Muscle layer of colon (tissue), 2 donors: ENCODE data around the gene ADD2.

Source experiments
- H3K27ac ChIP-seq: one replicate; pipeline ENCODE4 v1.7.0; 2013; ENCODE audit warnings: low read depth, mild to moderate bottlenecking, low read length, moderate library complexity
- H3K27me3 ChIP-seq, 2 donors: one replicate each; pipeline ENCODE4 v1.7.0; 2013; ENCODE audit warnings: low read length in 2 of 2, mild to moderate bottlenecking in 2 of 2; ENCODE audit not compliant: insufficient read depth in 2 of 2, control insufficient read depth in 1 of 2
- H3K36me3 ChIP-seq: one replicate; pipeline ENCODE4 v1.7.0; 2013; ENCODE audit warnings: mild to moderate bottlenecking, low read length; ENCODE audit not compliant: insufficient read depth
- H3K4me1 ChIP-seq: one replicate; pipeline ENCODE4 v1.7.0; 2013; ENCODE audit warnings: mild to moderate bottlenecking, low read length; ENCODE audit not compliant: insufficient read depth
- H3K4me3 ChIP-seq, 2 donors: one replicate each; pipeline ENCODE4 v1.7.0; 2013; ENCODE audit warnings: low read length in 2 of 2, low read depth in 1 of 2, mild to moderate bottlenecking in 1 of 2, moderate library complexity in 1 of 2
- H3K9ac ChIP-seq: one replicate; pipeline ENCODE4 v1.7.0; 2013; ENCODE audit warnings: low read length
- H3K9me3 ChIP-seq: one replicate; pipeline ENCODE4 v1.7.0; 2013; ENCODE audit warnings: mild to moderate bottlenecking, low read length
- donor health status: abdominal sarcoma.
- donor health status: Adenocarcinoma of cecum.

ADD2 gene

DNA sequence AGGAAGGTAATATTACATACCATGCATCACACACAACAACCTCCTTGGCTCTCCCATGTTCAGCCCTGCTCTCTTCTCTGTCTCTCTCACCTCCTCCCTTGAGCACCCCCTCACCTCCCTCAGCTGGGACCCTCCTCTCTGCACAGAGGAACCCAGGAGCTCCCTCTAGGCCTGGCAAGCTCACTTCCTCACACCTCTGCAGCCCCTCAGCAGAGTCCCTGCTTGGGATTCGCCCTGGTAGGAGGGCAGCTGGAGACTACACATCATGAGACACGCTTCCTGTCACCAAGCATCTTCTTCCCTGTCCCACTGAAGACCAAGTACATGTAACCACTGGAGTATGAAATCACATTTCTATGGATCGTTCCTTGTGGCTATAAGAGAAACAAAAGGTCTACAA lies 51.0 kb downstream of the ADD2 start:
- Histone ChIP-seq H3K4me1 (no peaks in the 10 kb centered on the region), H3K27ac (no peak overlapping the region), H3K36me3 (no peaks in the 10 kb centered on the region), H3K27me3 (no peaks in the 10 kb centered on the region), H3K4me3 (no peak overlapping the region), H3K9ac (no peak overlapping the region), H3K9me3 (no peaks in the 10 kb centered on the region)

DNA sequence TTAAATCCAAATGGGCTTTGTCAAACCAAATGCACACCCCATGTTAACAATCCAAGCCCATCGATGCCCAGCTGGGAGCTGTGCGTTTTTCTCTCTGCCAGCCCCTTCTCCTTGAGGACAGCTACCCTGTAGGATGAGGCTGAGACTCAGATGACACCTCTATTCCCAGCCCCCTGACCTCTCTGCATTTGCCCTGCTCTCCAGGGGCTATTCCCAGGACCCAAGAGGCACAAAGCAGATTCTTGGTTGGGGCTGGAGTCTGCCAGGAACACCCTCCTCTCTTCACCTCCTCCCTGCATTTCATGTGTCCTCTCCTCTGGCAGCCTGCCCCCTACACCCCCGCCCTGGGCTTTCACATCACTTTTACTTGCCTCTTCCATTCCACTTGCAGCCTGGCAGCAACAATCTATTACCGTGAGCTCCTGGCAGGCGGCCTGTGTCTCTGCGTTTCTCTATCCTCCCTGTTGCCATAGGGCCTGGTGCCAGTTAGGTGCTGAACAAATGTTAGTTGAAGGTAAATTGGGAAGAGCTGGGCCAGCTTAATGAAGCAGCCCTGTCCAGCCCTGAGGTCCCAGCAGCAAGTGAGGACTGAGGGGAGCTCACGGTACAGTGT lies 51.8 kb downstream of the ADD2 start:
- Histone ChIP-seq H3K9me3 (no peaks in the 10 kb centered on the region), H3K27me3 (no peaks in the 10 kb centered on the region), H3K36me3 (no peaks in the 10 kb centered on the region), H3K4me3 (no peak overlapping the region), H3K4me1 (no peaks in the 10 kb centered on the region), H3K9ac (no peak overlapping the region), H3K27ac (no peak overlapping the region)

DNA sequence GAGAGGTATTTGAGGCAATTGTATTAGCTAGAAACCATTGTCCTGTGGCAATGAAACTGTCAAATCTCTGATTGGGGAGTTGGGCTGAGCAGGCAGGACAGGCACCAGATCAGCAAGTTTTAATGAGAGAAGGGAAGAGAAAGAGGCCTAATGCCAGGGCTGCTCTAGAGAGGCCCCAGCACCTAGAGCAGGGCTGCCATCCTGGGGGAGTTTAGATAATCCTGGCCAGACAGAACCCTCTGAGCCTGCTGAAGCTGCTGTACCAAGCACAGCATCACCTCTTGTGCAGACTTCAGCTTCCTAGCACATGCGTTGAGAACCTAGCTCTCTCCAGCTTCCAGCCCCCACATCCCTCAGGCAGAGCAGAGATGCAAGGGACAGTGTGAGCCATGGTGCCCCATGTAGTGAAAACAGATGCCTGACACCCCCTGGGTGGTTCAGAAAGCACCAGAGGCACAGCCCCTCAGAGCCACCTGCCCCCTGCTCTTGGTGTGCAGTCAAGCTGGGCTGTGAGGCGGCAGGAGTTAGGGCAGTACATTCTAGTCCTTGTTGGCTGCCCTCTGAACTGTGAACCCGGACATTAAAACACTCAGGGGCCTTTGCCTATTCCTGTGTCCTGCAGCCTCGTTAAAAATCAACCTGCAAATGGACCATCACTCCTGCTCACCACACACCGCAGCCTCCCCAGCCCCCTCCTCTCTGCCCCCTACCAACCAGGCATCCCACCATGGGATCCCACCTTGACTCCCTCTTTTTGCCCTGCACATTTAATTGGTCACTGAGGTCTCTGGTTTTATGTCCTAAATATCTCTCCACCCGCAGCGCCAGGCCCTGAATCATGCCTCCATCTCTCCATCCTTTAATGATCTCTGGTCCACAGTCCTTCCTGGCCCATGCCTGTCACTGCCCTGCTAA lies 52.7 kb downstream of the ADD2 start:
- no peaks in the 10 kb centered on the region for H3K27me3 ChIP-seq
- no peak overlapping the region for H3K4me3 ChIP-seq
- H3K4me1 ChIP-seq = no peaks in the 10 kb centered on the region
- H3K27ac ChIP-seq = no peak overlapping the region
- no peaks in the 10 kb centered on the region for H3K36me3 ChIP-seq
- no peaks in the 10 kb centered on the region for H3K9me3 ChIP-seq
- no peak overlapping the region for H3K9ac ChIP-seq

DNA sequence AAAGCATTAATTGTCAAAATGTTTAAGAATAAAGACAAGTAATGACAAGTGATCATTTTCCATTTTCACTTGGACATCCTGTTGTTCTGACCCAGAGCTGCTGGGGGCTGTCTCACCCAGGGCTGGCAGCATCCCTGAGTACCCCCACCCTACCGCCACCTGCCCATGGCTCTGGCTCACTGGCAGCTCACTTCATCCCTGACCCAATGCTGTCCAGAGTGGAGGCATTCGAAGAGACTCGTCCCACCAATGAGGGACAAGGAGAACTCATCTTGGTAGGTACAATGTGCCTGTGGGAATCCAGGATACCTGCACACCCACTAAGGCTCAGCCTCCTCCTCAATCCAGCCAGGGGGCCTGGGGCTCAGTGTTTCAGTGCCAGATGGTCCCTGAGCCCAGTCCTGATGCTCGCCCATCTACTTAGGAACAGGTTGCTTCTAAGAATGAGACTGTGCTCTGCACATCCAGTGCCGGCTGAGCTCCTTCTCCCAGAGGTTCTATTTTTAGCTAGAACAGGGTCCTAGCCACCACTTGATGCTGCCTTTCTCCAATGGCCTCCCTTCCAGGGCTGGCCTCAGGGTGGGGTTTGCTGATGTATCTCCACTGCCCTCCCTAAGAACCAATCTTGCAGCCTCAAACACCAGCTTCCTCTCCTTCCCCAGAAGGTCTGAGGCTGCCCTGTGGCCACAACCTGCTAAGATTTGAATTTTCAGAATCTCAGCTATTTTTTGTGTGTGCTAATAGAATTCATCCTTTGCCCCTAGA lies 53.7 kb downstream of the ADD2 start:
- Histone ChIP-seq H3K4me1 (no peaks in the 10 kb centered on the region), H3K9me3 (no peaks in the 10 kb centered on the region), H3K27me3 (no peaks in the 10 kb centered on the region), H3K4me3 (no peak overlapping the region), H3K27ac (no peak overlapping the region), H3K36me3 (no peaks in the 10 kb centered on the region), H3K9ac (no peak overlapping the region)

DNA sequence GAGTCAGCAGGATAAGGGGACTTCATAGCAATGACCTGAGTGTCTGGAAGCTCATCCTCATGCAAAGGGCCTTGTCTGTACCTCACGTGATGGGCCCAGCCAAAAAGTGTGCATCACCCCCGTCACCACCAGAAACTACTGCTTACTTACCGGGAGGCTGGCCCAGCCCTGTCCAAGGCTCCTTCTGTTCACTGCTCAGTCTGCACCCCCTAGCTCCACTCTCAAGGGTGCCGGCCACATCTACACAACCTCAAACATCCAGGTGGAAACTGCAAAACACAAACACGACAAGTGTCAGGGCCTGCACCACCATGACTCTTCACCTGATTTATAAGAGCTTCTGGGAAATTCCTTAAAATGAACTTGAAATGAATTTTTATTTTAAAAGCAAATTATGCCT lies 55.1 kb downstream of the ADD2 start:
- no peaks in the 10 kb centered on the region for H3K27me3 ChIP-seq
- H3K36me3 ChIP-seq = no peaks in the 10 kb centered on the region
- H3K4me3 ChIP-seq = no peak overlapping the region
- no peaks in the 10 kb centered on the region for H3K9me3 ChIP-seq
- no peaks in the 10 kb centered on the region for H3K4me1 ChIP-seq
- no peak overlapping the region for H3K9ac ChIP-seq
- H3K27ac ChIP-seq = no peak overlapping the region

DNA sequence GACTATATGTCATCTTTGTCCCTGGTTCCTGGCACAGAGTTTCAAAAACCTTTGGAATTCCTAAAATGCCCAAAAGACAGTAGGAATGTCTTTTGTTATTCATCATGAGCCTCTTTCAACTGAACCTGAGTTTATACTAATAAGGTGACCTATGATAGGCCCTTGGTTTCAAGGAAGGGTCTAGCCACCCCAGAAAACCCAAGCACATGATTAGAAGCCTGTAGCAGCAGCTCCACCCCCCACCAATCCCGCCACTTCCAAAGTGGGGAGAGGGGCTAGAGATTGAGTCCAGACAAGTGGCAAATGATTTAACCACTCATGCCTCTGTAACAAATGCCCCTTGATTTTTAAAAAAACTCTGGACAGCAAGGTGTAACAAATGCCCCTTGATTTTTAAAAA lies 56.8 kb downstream of the ADD2 start:
- Histone ChIP-seq H3K9ac (no peak overlapping the region), H3K27me3 (no peaks in the 10 kb centered on the region), H3K4me3 (no peak overlapping the region), H3K27ac (no peak overlapping the region), H3K4me1 (no peaks in the 10 kb centered on the region), H3K9me3 (no peaks in the 10 kb centered on the region), H3K36me3 (no peaks in the 10 kb centered on the region)

DNA sequence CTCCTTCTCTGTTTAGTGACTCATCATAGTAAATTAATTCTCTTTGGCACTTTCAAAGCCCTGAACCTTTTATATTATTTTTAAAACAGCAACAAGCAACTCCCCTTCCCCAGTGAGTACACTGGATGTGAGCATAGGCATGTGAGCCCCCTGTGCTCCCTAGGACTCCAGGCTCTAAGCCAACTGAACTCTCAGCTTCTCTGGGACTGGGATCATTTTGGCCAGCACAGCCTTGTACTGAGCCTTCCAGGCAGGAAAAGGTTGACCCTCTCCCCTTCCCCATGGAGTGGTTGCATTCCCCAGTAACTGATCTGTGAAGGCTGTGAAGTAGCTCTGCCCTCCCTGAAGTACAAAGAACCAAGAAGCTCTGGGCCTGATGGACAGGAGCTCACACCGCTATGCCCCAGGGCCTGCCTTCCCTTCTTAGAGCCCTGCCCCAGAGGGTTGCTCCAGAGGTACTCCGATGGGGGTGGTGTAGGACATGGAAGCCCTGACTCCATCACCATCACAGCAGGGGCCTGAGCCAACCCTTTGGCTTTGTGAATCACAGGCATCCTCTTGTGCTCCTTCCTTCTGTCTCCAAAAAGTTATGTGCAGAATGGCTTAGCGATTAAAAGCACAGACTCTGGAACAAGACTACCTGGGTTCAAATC lies 57.8 kb downstream of the ADD2 start:
- Histone ChIP-seq H3K4me3 (no peak overlapping the region), H3K27me3 (no peaks in the 10 kb centered on the region), H3K9ac (no peak overlapping the region), H3K4me1 (no peaks in the 10 kb centered on the region), H3K27ac (no peak overlapping the region), H3K36me3 (no peaks in the 10 kb centered on the region), H3K9me3 (no peaks in the 10 kb centered on the region)

DNA sequence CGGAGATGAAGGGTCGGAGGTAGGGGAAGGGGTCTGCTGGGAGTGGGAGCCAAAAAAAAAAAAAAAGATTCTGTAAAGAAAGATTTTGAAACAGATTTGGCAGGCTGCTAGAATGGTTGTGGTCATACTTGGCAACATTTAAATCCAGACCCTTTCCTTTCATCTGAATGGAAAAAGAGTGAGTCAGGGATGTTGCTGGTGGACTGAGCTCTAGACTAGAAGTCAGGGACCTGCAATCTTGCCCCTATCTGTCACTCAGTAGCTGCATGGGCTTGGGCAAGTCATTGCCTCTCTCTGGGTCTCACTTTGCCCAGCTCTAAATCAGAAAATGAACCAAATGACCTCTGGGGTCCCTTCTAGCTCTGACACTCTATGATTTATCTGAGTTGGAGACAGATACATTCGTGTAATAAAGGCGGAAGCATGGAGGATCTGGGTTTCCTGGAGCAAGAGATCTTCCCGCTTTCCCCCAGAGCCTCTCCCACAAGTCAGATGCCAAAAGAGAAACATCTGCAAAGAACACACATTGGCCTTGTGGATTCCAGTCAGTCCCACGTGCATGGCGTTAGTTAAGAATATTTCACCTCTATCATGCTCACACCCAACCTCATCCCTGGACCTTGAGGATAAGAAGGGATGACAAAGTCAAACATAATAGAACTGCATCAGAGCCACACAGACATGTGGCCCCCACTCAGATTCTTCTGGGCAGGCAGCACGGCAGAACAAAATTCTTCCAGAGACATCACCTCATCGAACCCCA lies 58.5 kb downstream of the ADD2 start:
- Histone ChIP-seq H3K4me1 (no peaks in the 10 kb centered on the region), H3K9me3 (no peaks in the 10 kb centered on the region), H3K27ac (no peak overlapping the region), H3K27me3 (no peaks in the 10 kb centered on the region), H3K36me3 (no peaks in the 10 kb centered on the region), H3K4me3 (no peak overlapping the region), H3K9ac (no peak overlapping the region)

DNA sequence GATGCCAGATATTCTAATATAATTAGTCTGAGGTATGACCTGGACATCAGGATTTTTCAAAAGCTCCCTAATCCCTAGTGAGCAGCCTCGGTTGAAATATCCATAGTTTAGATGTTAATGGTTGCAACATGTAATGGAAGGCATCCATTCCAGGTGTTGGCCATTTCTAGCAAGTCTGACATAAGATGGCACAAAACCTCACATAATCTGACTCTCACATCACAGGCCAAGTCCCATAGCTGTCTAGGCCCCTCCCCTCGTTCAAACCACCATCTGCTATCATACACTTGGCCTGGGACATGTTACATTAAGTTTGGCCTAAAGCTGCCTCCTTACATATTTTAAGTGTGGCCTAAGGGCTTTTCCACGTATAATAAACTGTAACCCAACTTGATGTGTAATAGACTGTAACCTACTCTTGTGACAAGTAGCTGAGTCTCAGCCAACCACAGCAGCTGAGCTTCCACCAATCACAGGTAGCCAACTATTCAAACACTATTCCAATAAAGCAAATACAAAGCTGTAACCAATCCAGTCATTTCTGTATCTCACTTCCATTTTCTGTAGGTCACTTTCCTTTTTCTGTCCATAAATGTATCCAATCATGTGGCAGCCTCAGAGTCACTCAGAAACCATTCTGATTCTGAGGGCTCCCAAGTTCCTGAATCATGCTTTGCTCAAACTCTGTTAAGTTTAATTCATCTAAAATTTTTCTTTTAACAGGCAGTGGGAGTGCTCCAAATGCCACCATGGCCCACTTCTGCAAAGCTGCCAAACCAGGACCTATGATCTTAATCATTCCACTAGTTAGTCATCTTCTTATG lies 59.4 kb downstream of the ADD2 start:
- H3K9ac ChIP-seq = no peak overlapping the region
- H3K4me1 ChIP-seq = no peaks in the 10 kb centered on the region
- H3K27ac ChIP-seq = no peak overlapping the region
- H3K36me3 ChIP-seq = no peaks in the 10 kb centered on the region
- H3K27me3 ChIP-seq = no peaks in the 10 kb centered on the region
- H3K9me3 ChIP-seq = no peaks in the 10 kb centered on the region
- no peak overlapping the region for H3K4me3 ChIP-seq

DNA sequence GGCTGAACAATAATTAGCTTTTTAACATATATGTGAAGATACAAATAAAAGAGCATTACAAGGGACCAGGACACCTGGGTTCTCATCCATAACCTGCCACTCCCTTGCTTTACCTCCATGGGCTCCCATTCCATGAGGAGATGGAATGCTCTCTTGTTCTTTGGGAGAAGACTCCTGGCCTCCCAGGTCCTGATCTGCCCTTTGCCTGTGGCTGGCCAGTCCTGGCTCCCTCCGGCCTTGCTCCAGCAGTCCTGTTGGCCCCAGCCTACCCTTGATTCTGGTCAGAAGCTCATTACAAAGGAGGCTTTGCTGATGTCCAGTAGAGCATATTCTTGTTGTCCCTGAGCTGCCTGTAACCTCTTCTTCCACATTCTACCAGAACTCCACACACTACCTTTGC lies 60.3 kb downstream of the ADD2 start:
- Histone ChIP-seq H3K9ac (no peak overlapping the region), H3K4me3 (no peak overlapping the region), H3K9me3 (no peaks in the 10 kb centered on the region), H3K36me3 (no peaks in the 10 kb centered on the region), H3K4me1 (no peaks in the 10 kb centered on the region), H3K27me3 (no peaks in the 10 kb centered on the region), H3K27ac (no peak overlapping the region)
